HCT116 (cell line): ENCODE data around the gene CALN1. TPM values are rescaled to one million over a fixed set of nuclear protein-coding genes. Genes with fewer than 3 reads are reported as not detected.

ENCODE experiments used
- ATAC-seq: fragments of 200-7000 bp; cut with Tn5 transposase; 2 replicates; pipeline ENCODE4 v1.9.1; 2020; ENCODE audit warnings: mild to moderate bottlenecking, moderate library complexity
- BruUV-seq: library from RNA; stranded (reverse); fragments of 400-500 nt; replicated peaks from 2 replicates; lab custom pipeline; 2021; lab: Mats Ljungman, UMichigan
- CTCF ChIA-PET: fragments of 300-600 bp; sonication (Branson Sonifier 250); formaldehyde crosslinking; loops from one replicate; lab custom pipeline; 2021; ENCODE audit warnings: antibody characterized with exemption; lab: Charles Lee
- POLR2A ChIA-PET: fragments of 300-600, 350-600 bp; sonication (Branson Sonifier 250); formaldehyde crosslinking; loops from one replicate; lab custom pipeline; 2021; ENCODE audit warnings: antibody characterized with exemption; lab: Charles Lee
- RAD21 ChIA-PET, 2 experiments: fragments of 300-600 bp; sonication (Branson Sonifier 250); formaldehyde crosslinking; loops; one replicate each; lab custom pipeline; 2023; ENCODE audit warnings: low total read pairs in 2 of 2; ENCODE audit not compliant: uncharacterized antibody in 2 of 2, unreplicated experiment in 2 of 2, low non-redundant PET in 1 of 2; lab: Charles Lee
- DNase-seq: peaks from one replicate; pipeline ENCODE4 v3.0.0-alpha.2; 2010; ENCODE audit warnings: low read depth, low spot score
- H2AFZ ChIP-seq: fragments of 200-600 bp; shearing (Covaris generic), sonication (generic); 2 replicates; pipeline ENCODE4 v1.6.1; 2017; ENCODE audit warnings: low read depth, mixed run types, mixed read lengths, antibody characterized with exemption, low read length; ENCODE audit not compliant: poor library complexity, severe bottlenecking
- H3K27ac ChIP-seq: 2 replicates; pipeline ENCODE4 v1.5.1; 2012; ENCODE audit warnings: low read depth, low read length
- H3K27me3 ChIP-seq: fragments of 200-600 bp; sonication (generic); 2 replicates; pipeline ENCODE4 v1.6.1; 2016; ENCODE audit warnings: mixed run types, low read length, mixed read lengths; ENCODE audit not compliant: insufficient read depth
- H3K36me3 ChIP-seq, 2 experiments: fragments of 200-500 bp in 1 of 2; fragments of 200-600 bp in 1 of 2; sonication (Bioruptor generic) in 1 of 2; sonication (generic) in 1 of 2; 2 replicates each; pipeline versions ENCODE4 v1.5.1 to v1.6.1; 2014 to 2016; ENCODE audit warnings: low read length in 2 of 2, inconsistent platforms in 1 of 2, mixed read lengths in 1 of 2, mixed run types in 1 of 2; ENCODE audit not compliant: insufficient read depth in 2 of 2, control insufficient read depth in 1 of 2
- H3K4me1 ChIP-seq, 2 experiments: fragments of 200-600 bp in 1 of 2; sonication (generic) in 1 of 2; 2 replicates each; pipeline versions ENCODE4 v1.5.1 to v1.6.1; 2012 to 2017; ENCODE audit warnings: low read length in 2 of 2, inconsistent platforms in 1 of 2, mild to moderate bottlenecking in 1 of 2, mixed read lengths in 1 of 2, mixed run types in 1 of 2, moderate library complexity in 1 of 2; ENCODE audit not compliant: insufficient read depth in 2 of 2, control insufficient read depth in 1 of 2
- H3K4me2 ChIP-seq: fragments of 200-600 bp; sonication (generic); 2 replicates; pipeline ENCODE4 v1.6.1; 2017; ENCODE audit warnings: mixed run types, low read length, mixed read lengths
- H3K4me3 ChIP-seq, 2 experiments: fragments of 200-600 bp in 1 of 2; sonication (generic) in 1 of 2; replicated peaks in 1 of 2; 2 replicates each; pipeline ENCODE4 v1.5.1; 2011 to 2016; ENCODE audit warnings: low read length in 2 of 2, control low read depth in 1 of 2, low read depth in 1 of 2, mild to moderate bottlenecking in 1 of 2, mixed read lengths in 1 of 2, mixed run types in 1 of 2
- H3K79me2 ChIP-seq: fragments of 200-600 bp; sonication (generic); 2 replicates; pipeline ENCODE4 v1.6.1; 2017; ENCODE audit warnings: mild to moderate bottlenecking, mixed run types, low read length, moderate library complexity, mixed read lengths; ENCODE audit not compliant: insufficient read depth
- H3K9ac ChIP-seq: fragments of 200-600 bp; sonication (generic); 2 replicates; pipeline ENCODE4 v1.6.1; 2016; ENCODE audit warnings: low read length, mixed read lengths
- H3K9me2 ChIP-seq: fragments of 200-600 bp; sonication (generic), shearing (Covaris generic); 2 replicates; pipeline ENCODE4 v1.6.1; 2017; ENCODE audit warnings: mixed run types, mild to moderate bottlenecking, moderate library complexity; ENCODE audit not compliant: insufficient read depth
- H3K9me3 ChIP-seq, 2 experiments: fragments of 200-500 bp in 1 of 2; fragments of 200-600 bp in 1 of 2; sonication (Bioruptor generic) in 1 of 2; sonication (generic) in 1 of 2; 2 replicates each; pipeline ENCODE4 v1.6.1; 2014 to 2017; ENCODE audit warnings: low read length in 2 of 2, mixed read lengths in 2 of 2, inconsistent platforms in 1 of 2, low read depth in 1 of 2, mild to moderate bottlenecking in 1 of 2, mixed run types in 1 of 2, moderate library complexity in 1 of 2; ENCODE audit not compliant: control insufficient read depth in 1 of 2, insufficient read depth in 1 of 2
- H4K20me1 ChIP-seq: fragments of 200-600 bp; sonication (generic), shearing (Covaris generic); 2 replicates; pipeline ENCODE4 v1.6.1; 2017; ENCODE audit warnings: mixed run types, mild to moderate bottlenecking, moderate library complexity; ENCODE audit not compliant: insufficient read depth
- CBX3 ChIP-seq: IDR thresholded peaks from 2 replicates; pipeline ENCODE4 v1.6.1; 2012; ENCODE audit warnings: low read depth
- CEBPB ChIP-seq: IDR thresholded peaks from 2 replicates; pipeline ENCODE4 v1.6.1; 2012; ENCODE audit warnings: low read depth
- EGR1 ChIP-seq: IDR thresholded peaks from 2 replicates; pipeline ENCODE4 v1.6.1; 2012; ENCODE audit warnings: low read depth
- ELF1 ChIP-seq: IDR thresholded peaks from 2 replicates; pipeline ENCODE4 v1.6.1; 2012; ENCODE audit warnings: low read depth, borderline replicate concordance
- EZH2 ChIP-seq: fragments of 200-600 bp; sonication (generic); IDR thresholded peaks from 2 replicates; pipeline ENCODE4 v1.6.1; 2017; ENCODE audit warnings: antibody characterized with exemption, mixed run types
- EZH2phosphoT487 ChIP-seq: fragments of 200-600 bp; IDR thresholded peaks from 2 replicates; pipeline ENCODE4 v1.6.1; 2018; ENCODE audit warnings: antibody characterized with exemption, borderline replicate concordance
- JUND ChIP-seq: IDR thresholded peaks from 2 replicates; pipeline ENCODE4 v1.6.1; 2012
- POLR2A ChIP-seq: IDR thresholded peaks from 2 replicates; pipeline ENCODE4 v1.7.0; 2011; ENCODE audit warnings: borderline replicate concordance; ENCODE audit not compliant: insufficient read depth, insufficient read length; ENCODE audit errors: extremely low read depth
- RAD21 ChIP-seq: IDR thresholded peaks from 2 replicates; pipeline ENCODE4 v1.6.1; 2012; ENCODE audit warnings: low read depth, mild to moderate bottlenecking
- REST ChIP-seq: IDR thresholded peaks from 2 replicates; pipeline ENCODE4 v1.6.1; 2012; ENCODE audit warnings: low read depth
- SIN3A ChIP-seq: IDR thresholded peaks from 2 replicates; pipeline ENCODE4 v1.6.1; 2012; ENCODE audit warnings: low read depth
- SP1 ChIP-seq: IDR thresholded peaks from 2 replicates; pipeline ENCODE4 v1.6.1; 2012; ENCODE audit warnings: low read depth
- SRF ChIP-seq: IDR thresholded peaks from 2 replicates; pipeline ENCODE4 v1.6.1; 2012; ENCODE audit warnings: low read depth
- TCF7L2 ChIP-seq: IDR thresholded peaks from 2 replicates; pipeline ENCODE4 v1.7.0; 2011; ENCODE audit warnings: borderline replicate concordance, inconsistent platforms; ENCODE audit not compliant: insufficient read depth, insufficient read length; ENCODE audit errors: extremely low read depth
- YY1 ChIP-seq: IDR thresholded peaks from 2 replicates; pipeline ENCODE4 v1.6.1; 2011; ENCODE audit warnings: low read length, low read depth, moderate library complexity, mild to moderate bottlenecking; ENCODE audit not compliant: insufficient replicate concordance; ENCODE audit errors: extremely low read depth
- ZFX ChIP-seq: fragments of 450-650 bp; IDR thresholded peaks from 2 replicates; pipeline ENCODE4 v1.6.1; 2017
- ZNF274 ChIP-seq: fragments of 200-500 bp; sonication (Bioruptor generic); IDR thresholded peaks from 2 replicates; pipeline ENCODE4 v1.6.1; 2014; ENCODE audit warnings: mild to moderate bottlenecking, low read depth, low read length, inconsistent platforms
- intact Hi-C: fragments of 100-400 bp; cut with micrococcal nuclease; formaldehyde crosslinking; loops from 2 replicates; pipeline ENCODE4 v1.10.0; 2022
- total RNA-seq: library from RNA; stranded (reverse); gene quantifications from one replicate; pipeline ENCODE4 v1.2.1, GENCODE V29; 2021; ENCODE audit not compliant: unreplicated experiment
- TF ChIP-seq, protein P1 (sequence below): IDR thresholded peaks from 2 replicates; pipeline ENCODE4 v1.6.1; 2012

Gene CALN1
- total RNA-seq, 1 experiment from 2014 or later: 0.17 TPM

GRCh38 chr7:72213769-72214168, 198.4 kb downstream of the CALN1 start:
- ChIA-PET POLR2A (no interaction called here), CTCF (no interaction called here), RAD21 (no interaction called here)
- H3K9me2 ChIP-seq: no peaks in the 10 kb centered on the region
- BruUV-seq: no TSS peak
- H3K4me3 ChIP-seq: no peak overlapping the region
- H2AFZ ChIP-seq: no peak overlapping the region
- H3K27me3 ChIP-seq: no peaks in the 10 kb centered on the region
- intact Hi-C loops: no loop called here
- ATAC-seq: no peak
- H4K20me1 ChIP-seq: no peaks in the 10 kb centered on the region
- H3K27ac ChIP-seq: no peak overlapping the region
- no peak for TF ChIP-seq YY1
- no peak for TF ChIP-seq ZFX
- no peak for TF ChIP-seq CEBPB
- TF ChIP-seq JUND: no peak
- no peak for TF ChIP-seq POLR2A
- TF ChIP-seq, protein P1, sequence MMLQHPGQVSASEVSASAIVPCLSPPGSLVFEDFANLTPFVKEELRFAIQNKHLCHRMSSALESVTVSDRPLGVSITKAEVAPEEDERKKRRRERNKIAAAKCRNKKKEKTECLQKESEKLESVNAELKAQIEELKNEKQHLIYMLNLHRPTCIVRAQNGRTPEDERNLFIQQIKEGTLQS: no peak
- no peak for TF ChIP-seq REST
- TF ChIP-seq SRF: no peak
- TF ChIP-seq RAD21: no peak
- no peak for TF ChIP-seq SP1
- TF ChIP-seq CBX3: no peak
- no peak for TF ChIP-seq ZNF274
- TF ChIP-seq EGR1: no peak
- TF ChIP-seq EZH2: no peak
- no peak for TF ChIP-seq SIN3A
- no peak for TF ChIP-seq ELF1
- TF ChIP-seq TCF7L2: no peak
- TF ChIP-seq EZH2phosphoT487: no peak
- TF ChIP-seq, all 23 proteins: peak for 0
- Histone ChIP-seq H3K9me3 (no peaks in the 10 kb centered on the region), H3K36me3 (no peaks in the 10 kb centered on the region), H3K4me2 (no peak overlapping the region), H3K79me2 (no peaks in the 10 kb centered on the region), H3K4me1 (no peaks in the 10 kb centered on the region), H3K9ac (no peak overlapping the region)
- DNase-seq: no peak
